LNCAP (cell line): ENCODE measurements around the gene ARNT2.

Source experiments
- TF ChIP-seq, protein P1 (sequence below): fragments of 450-650 bp; IDR thresholded peaks from 2 replicates; pipeline ENCODE4 v1.5.1; 2017; ENCODE audit warnings: mild to moderate bottlenecking

Gene ARNT2

DNA sequence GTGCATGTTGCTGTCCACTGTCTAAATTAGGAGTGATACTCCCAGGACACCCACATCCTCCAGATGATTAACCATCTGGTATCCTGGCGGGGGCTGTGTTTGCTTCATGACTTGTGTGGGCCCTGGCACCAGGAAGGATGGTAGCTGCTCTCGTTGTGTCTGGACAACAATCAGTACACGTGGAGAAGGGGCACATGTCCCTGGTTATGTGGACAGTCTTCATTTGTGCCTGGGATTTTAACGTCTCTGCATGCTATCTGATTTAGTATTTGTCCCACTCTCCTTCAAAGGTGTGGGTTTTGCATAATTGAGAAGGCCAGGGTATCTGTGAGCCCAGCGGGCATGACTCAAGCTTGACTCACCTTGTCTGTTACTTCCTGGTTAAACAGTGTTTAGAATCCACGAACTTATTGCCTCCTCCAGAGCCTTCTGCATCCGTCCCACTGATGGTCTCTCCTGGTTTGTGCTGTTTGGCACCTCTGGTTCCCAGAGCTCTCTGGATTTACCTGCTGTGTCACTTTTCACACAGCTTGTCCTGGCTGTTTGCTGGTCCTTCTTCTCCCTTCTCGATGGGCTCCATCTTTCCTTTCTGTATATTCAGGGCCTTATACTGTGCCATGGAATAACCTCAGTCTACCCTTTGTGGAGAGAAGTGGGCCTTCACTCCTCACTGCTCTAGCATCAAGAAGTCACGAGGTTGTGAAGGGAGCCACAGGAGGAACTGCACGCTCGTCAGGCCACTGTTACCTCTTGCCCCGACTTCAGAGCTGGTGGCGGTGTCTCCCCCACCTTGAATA lies 32.5 kb downstream of the ARNT2 start:
- TF ChIP-seq, protein P1, sequence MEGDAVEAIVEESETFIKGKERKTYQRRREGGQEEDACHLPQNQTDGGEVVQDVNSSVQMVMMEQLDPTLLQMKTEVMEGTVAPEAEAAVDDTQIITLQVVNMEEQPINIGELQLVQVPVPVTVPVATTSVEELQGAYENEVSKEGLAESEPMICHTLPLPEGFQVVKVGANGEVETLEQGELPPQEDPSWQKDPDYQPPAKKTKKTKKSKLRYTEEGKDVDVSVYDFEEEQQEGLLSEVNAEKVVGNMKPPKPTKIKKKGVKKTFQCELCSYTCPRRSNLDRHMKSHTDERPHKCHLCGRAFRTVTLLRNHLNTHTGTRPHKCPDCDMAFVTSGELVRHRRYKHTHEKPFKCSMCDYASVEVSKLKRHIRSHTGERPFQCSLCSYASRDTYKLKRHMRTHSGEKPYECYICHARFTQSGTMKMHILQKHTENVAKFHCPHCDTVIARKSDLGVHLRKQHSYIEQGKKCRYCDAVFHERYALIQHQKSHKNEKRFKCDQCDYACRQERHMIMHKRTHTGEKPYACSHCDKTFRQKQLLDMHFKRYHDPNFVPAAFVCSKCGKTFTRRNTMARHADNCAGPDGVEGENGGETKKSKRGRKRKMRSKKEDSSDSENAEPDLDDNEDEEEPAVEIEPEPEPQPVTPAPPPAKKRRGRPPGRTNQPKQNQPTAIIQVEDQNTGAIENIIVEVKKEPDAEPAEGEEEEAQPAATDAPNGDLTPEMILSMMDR: no peak

DNA sequence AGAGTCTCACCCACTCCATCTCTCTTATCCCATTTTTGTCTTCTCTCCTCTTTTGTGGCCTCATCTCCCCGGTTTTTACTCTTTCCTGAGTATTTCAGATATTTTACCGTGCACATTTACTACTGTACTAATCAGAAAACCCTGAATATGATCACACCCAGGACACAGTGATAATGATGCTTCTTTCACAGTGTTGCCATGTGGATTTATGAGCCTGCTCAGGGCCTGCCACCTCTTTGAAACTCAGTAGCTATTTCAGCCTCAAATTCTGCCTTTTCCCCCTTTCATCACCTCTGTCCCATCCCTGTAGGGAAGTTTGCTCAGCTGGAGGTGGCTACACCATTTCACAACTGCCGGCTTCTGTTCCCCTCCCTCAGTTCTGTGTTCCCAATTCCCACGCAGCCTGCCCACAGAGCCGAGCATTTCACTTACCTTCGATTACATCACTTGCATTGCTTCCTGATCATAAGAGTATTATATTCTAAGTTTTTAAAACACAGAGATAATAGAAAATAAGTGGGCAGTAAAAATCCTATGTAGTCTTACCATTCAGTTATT lies 33.2 kb downstream of the ARNT2 start:
- TF ChIP-seq, protein P1: no peak

DNA sequence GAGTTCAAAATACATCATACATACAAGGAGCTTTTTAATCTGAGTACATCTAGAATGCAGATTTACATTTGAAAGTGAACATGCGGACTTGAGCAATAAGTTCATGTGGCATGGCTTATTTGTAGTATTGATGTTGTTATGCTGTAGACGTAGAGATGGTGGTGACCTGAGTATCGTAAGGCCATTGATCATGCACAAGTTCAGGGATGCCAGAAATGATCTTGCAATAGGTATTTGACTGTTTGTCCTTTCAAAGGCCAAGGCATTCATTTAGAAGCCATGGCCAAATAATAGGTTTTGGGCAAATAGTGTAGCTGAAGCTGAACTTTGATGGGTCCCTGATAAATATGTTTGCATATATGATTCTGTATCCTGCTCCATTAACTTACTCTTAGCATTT lies 35.0 kb downstream of the ARNT2 start:
- TF ChIP-seq, protein P1: no peak

DNA sequence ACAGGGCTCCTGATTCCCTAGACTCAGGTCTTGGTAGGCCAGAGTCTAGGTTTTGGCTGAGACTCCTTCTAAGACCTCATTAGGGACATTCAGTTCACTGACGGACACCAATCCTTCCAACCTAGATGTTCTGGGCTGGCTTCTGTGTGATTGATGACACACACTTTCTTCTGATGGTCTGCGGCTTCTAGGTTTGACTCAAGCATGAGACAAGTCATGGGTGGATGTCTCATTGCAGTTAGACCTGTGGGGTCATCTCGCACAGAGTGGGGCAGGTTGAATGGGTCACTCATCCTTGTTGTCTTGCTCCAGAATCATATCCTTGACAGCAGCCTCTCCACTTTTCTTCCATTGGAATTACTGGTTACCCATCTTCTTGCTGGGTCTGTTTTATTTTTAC lies 35.8 kb downstream of the ARNT2 start:
- TF ChIP-seq, protein P1: no peak

DNA sequence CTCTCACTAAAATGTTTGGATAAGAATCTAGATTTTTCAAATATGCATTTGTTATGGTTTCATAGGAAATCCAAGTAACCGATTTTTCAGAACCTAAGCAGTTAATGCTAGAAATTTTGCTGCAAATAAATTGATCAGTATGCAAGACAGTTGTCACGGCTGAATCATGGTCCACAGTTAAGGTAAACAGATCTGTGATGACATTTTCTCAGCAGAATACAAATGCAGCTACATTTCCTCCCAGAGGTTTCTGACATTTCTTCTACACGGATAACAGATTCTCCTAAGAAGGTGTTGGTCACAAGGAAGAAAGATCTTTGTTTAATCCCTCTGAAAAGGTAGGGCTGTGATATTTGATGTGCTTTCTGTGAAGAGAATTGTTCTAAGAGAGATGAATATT lies 36.9 kb downstream of the ARNT2 start:
- TF ChIP-seq, protein P1: no peak

DNA sequence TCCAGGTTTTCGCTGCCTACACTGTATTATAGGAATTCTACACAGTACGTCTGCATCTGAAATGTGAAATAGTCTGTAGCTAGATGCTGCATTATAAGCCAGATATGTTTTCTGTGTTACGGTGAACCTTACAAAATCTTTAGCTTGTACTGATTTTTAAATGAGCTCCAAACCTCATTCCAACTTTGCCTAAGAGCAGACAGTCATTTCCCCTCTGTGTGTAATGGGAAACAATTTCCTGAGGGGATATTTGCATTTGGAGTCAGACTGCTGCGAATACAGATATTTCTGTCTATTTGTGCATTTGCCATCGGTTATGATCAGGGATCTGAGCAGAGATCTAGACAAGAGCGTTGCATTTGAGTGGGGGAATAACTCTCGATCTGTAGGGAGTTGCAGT lies 37.5 kb downstream of the ARNT2 start:
- TF ChIP-seq, protein P1: no peak

DNA sequence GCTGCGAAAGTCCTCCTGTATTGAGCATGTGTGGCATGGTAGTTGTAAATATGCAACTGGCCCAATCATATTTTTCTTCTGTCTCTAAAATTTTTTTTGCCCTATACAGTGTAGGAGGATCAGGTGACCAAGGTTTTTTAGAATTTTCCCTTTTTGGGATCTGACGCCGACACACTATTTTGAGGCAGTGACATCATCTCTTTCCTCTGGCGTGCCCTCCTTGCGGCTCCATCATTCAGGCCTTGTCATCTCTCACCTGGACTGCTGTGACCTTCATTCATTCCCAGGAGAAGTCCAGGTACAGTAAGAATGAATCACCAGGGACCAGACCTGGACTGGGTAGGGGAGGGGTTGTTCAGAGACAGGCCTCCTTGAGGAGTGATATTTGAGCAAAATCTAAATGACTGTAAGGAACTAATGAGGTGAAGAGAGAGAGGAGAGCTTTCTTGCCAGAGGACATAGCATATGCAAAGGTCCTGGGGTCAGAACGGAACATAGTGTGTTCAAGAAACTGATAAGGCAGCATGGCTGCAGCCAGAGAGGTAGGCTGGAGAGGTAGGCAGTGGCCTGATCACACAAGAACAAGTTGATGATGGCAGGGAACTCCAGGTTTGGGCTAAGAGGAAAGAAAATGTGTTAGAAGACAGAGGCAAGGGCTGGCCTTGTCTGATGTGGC lies 38.7 kb downstream of the ARNT2 start:
- TF ChIP-seq, protein P1: no peak
